Renal cortex interstitium (tissue), 11 donors: ENCODE results near the gene SPEN. TPM values are rescaled to one million over a fixed set of nuclear protein-coding genes. Genes with fewer than 3 reads are reported as not detected.

Source experiments
- DNase-seq, 11 donors: peaks; one replicate each; pipeline ENCODE4 v3.0.0-alpha.2; 2013; ENCODE audit warnings: low read depth in 9 of 11, low spot score in 4 of 11; ENCODE audit errors: extremely low read depth in 1 of 11
- polyA plus RNA-seq, 3 donors: library from polyadenylated mRNA; unstranded; fragments of 120-200 nt; gene quantifications; one replicate each; pipeline ENCODE4 v1.2.1, GENCODE V29; 2013; ENCODE audit not compliant: insufficient read length in 3 of 3

The SPEN gene
- polyA plus RNA-seq, 3 donors: 57.2 to 64.4 (median 61.7) TPM

DNA sequence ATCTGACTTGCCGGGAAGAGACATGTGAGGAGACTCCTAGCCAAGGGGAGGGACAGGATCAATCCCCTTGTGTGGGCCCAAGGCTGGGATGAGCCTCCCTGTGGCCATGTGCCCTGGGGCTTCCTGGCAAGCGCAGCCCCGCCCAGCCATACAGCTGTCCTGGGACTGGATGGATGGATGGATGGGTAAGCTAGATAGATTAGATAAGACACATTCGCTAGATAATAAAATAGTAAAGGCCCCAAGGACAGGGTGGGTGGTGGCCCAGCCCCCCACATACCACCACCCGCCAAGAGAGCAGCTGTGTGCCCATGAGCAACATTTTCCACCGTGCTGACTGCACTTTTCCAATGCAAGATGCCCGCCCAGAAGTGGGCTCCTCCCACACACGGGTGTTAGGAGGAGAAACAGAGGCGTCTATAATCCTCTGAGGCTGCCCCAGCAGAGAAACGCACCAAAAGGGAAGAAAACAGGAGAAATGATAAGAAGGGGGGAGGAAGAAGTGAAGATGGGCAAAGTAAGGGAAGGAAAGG lies 103.3 kb downstream of the SPEN start:
- DNase-seq: no peak

DNA sequence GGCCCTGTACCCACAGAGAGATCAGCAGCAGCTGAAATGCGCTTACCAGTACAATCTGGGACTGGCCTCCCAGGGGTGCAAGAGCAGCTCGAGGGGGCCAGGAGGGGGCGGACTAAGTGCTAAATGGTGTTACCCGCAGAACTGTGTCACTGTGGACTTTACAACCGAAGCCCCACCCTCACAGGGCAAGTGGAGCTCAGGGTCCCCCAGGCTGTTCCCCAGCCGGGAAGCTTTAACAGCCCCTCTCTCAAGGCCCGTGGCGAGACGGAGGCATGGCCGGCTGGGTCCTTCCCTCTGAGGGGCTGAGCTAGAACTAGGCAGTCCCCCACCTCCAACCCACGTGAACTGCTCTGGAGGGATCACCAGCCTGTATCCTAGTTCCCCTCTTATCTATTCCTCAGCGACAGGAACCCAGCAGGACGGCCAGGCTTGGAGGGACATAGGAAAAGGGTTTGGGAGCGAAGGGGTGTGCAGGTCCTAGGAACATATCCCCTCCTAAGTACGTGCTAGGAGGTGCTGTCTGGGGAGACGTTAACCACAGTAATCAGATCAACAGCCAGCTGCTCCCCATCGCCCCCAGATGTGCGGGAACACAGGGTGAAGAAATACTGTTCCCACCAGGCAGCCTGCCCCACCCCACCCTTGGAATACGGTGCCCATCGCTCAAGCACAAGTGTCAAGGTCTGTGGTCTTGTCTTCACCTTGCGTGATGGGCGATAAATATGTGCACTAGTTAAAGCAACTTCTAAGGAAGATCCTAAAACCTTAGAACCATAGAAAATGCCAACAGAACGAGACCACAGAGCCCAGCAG lies 104.0 kb downstream of the SPEN start:
- no peak for DNase-seq

DNA sequence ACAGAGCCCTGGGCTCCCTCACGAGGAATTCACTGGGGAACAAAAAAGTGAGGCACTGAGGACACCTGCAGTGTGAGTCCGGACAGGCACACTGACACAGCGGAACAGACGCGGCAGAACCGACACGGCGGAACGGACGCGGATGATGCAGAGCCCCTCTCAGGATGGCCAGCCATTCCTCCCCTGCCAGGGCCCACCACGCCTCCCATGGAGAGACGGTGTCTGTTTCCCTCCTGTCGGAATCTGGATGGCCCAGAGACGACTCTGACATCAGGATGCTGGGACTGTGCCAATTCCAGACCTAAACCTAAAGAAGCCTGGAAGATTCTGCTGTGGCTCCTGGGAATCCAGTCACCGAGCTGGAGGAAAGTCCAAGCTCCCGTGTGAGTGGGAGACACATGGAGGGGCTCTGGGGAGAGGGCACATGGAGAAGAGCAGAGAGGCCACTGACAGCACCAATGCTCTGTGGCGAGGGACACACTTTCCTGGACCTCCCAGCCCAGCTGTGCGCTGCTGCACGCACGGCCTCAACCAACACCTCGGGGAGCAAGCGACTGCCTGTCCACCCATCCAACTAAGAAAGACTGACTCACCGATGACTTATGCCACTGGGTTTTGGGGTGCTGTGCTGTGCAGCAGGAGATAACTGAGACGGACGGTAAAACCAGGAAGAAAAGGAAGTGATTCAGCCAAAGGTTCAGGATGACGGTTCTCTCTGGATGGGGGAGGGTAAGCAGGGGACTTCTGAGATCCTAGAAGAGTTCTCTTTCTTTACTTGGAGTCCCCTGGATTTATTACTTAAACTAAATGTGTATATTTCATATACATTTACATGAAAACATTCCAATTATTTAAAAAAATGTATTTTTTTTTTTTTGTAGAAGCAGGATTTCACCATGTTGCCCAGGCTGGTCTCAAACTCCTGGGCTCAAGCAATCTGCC lies 105.1 kb downstream of the SPEN start:
- no peak for DNase-seq

DNA sequence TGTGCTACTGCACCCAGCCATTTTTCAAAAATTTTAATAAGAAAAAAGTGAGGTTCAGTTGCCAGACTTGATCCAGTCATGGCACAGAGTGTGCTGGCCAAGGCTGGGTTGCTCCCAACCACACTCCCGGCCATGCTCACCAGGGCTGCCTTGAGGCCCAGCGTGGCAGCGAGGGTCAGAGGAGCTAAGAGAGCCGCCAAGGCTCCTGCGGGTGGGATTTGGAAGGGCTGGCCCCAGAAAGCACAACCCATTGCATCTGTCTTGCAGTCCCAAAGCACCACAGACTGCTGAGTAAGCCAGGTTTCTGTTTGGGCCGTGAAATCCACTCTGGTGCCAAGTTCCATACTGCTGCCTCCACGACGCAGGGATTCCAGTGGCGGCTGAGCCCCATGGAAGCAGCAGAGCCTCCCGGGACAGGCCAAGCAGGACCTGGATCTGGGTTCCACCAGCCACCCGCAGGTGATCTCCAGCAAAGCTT lies 105.8 kb downstream of the SPEN start:
- no peak for DNase-seq

DNA sequence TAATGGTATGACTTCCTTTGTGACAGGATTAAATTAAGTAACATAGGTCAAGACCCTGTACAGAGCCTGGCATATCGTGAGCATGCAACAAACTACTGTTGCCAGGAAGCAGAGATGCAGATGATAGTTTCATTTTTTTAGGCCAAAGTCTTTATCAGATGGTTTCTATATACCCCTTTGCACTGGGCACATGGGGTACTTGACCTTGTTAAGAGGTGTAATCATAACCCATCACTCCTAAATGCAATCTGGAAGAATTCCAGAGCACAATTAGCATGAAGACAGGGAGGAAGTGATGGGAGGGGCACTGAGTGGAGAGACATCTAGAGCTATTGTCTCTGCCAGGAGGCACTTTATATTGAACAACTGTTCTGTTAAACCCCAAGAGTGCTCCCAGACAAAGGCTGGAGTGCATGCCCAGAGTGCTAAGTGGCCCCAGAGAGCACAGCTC lies 106.3 kb downstream of the SPEN start:
- no peak for DNase-seq

DNA sequence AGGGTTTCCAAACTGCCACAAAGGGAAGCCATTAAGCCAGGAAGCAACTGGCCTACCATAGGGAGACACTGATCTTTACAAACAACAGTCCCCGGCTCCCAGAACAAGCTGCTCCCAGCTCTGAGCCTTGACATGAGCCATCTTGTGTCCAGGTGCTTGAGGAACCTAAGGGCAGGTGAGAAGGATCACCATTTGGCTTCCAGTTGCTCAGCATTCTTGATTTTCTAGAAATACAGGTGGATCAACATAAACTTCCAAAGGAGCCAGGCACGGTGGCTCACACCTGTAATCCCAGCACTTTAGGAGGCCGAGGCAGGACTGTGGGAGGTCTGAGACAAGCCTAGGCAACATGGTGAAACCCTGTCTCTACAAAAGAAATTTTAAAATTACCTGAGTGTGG lies 106.8 kb downstream of the SPEN start:
- DNase-seq: no peak

DNA sequence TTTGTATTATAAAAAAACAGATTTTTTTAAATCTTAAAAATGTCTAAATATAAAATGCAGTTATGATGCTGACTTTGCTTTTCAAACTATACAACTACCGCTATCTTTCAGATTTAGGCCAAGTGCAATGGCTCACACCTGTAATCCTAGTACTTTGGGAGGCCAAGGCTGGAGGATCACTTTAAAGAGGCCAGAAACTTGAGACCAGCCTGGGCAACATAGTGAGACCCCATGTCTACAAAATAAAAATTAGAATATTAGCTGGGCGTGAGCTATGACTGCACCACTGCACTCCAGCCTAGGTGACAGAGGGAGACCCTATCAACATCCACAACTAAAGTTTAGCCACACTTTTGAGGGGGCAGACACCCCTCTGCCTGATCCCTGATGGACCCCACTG lies 108.0 kb downstream of the SPEN start:
- no peak for DNase-seq

DNA sequence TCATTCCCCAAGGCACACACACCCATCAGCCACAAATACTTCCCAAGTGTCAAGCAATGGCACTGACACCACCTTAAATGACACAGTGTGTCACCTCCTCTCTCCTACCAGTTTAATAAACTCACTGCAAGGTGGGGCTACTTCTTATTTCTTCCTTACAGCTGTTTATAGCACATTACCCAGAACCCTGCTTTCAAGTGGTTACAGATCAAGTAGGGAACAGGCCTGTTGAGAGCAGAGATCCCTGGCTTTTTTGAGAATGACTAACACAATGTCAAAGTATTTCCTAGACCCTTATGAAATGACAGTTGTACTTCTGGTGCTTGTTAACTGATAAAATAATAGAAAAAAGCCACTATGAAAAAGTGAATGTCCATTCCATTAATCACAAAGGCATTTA lies 108.6 kb downstream of the SPEN start:
- no peak for DNase-seq

DNA sequence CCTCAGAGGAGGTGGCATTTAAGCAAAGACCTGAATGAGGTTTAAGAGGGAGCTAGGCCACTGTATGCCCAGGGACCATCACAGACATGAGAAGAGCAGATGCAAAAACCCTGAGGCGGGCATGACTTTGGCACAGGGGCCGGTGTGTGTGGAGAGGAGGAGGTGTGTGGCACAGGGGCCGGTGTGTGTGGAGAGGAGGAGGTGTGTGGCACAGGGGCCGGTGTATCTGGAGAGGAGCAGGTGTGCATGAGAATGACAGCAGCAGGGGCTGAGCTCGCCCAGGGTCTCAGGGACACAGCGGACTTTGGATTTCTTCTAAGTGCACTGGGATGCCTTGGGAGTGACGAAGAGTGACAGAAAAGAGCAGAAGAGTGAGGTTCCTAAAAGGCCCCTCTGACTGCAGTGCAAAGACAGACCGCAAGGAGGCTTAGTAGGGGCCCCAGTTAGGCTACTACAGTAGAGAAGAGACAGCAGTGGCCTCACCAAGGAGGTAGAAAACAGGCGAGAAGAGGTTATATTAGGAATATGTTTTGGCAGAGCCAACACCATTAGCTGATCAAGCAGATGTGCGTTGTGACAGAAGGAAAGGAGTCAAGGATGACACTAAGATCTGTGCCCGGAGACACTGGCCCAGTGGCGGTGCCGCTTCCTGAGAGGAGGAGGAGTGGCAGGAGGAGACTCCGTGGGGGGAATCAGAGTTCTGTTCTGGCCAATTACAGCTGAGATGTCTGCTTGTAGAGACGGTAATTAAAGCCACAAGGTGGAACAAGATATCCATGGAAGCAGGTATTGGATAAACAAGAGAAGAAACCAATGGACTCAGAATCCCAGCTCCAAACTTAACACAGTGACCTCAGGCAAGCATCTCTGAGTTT lies 110.0 kb downstream of the SPEN start:
- peak in 3 of 11 donors; percentile 22 to 42 (median 34) for DNase-seq

DNA sequence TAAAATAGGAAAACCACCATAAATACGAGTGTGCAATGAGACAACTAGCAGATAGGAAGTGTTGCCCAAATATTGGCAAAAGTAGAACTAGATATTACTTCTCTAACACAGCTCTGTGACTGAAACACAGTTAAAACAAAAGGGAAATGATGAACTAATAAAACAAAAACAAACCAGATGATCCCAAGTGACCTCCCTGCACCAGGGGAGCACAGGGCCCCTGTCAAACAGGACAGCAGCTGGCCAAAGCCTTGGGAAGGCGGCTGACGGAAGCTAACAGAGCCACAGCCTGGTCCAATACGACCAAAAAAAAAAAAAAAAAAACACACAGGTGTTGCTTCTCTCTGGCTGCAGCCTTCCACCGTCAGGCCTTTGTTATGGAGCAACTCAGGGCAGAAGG lies 110.6 kb downstream of the SPEN start:
- no peak for DNase-seq

DNA sequence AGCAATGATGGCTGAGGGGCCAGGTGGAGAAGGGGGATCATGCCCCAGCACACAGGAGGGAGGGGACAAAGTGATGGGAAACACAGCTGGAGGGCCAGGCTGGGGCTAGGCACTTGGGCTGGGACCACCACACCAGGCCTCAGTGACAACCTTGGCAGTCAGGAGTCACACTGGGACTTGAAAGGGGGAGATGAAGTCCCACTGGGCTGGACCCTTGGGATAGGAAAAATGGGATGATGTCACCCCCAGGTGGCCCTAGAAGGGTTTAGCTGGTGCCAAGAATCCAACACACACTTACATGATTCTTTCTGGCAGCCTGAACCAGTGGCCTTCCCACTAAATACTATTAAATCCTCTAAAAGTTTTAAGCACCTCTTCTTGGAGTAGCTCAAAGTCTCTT lies 111.3 kb downstream of the SPEN start:
- DNase-seq: no peak

DNA sequence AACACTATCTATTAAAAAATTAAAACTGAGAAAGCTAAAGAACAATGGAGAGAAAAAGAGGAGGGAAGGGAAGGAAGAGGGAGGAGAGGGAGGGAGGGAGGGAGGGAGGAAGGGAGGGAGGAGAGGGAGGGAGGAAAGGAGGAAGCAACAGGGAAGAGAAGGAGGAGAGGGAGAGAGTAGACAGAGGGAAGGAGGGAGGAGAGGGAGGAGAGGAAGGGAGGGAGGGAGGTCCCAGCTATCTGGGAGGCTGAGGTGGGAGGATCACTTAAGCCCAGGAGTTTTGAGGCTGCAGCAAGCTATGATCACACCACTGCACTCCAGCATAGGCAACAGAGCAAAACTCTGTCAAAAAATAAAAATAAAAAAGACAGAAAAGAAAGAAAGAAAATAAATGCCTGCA lies 111.9 kb downstream of the SPEN start:
- no peak for DNase-seq

DNA sequence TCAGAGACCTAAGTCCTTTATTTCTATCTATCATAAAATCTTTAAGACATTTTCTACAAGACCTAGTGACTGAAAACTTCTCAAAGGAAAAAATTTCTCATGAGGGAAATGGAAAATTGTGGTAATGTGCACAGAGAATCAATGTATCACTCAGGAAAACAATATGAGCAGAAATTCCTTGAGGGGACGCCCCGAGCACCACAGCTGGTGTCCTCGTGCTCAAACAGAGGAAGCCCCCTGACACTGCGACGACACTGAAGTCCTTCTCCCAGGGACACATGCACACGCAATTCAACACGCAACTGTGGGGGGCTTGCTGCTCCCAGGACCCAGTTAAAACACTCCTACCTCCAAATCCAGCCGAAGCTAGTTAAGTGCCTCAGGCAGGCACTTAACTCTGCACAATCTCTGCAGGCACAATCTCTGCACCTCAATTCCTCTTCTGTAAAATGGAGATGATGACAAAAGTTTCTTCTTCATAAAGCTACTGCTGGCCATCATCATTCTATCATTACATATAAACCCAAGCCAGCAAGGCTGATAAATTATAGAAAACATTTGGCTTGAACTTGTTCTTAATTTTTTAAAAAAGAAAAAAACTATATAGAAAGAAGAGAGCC lies 112.4 kb downstream of the SPEN start:
- DNase-seq: no peak

DNA sequence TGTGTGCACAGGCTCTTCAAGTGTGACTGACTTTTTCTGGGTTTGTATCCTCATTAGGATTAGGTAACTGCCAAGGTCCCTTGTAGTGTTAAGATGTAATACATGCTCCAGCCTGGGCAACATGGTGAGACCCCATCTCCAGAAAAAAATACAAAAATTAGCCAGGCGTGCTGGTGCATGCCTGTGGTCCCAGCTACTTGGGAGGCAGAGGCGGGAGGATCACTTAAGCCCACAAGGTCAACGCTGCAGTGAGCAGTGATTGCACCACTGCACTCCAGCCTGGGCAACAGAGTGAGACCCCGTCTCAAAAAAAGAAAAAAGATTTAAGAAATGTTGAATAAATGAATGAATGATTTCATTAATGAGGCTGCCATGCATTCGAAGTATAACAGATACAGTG lies 113.3 kb downstream of the SPEN start:
- DNase-seq: no peak

DNA sequence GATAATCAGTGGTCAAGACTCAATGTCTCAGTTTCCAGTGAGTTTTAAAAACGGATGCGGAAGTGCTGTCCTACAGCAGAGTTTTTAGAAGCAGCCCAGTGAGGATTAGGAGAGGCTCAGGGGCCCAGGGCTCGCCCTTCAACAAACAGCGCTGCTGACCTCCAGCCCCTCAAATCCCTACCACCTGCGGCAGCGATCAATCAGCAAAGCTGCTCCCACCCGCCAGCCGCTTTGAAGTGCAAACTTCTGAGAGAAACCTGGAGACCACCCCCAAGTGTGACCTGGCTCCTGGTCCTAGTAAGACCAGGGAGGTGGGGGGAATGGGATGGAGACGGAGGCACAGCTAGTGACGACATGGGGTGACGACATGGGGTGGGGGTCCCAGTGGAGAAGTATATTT lies 114.0 kb downstream of the SPEN start:
- no peak for DNase-seq

DNA sequence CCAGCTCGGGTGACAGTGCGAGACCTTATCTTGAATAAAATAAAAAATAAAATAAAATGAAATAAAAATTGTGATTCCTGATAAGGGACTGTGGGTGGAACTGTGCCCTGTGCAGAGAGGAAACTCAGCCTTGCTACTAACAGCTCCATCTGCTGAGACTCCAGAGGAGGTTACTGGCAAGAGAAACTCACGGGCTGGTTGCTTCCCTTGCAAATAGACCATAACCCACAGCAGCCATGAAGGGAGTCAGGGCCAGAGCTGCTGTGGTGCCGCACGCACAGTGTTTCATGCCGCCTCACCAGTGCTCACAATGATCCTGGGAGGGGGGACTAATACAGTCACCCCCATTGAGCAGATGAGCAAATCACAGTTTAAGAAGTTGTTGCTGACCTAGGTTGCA lies 114.7 kb downstream of the SPEN start:
- DNase-seq: no peak

DNA sequence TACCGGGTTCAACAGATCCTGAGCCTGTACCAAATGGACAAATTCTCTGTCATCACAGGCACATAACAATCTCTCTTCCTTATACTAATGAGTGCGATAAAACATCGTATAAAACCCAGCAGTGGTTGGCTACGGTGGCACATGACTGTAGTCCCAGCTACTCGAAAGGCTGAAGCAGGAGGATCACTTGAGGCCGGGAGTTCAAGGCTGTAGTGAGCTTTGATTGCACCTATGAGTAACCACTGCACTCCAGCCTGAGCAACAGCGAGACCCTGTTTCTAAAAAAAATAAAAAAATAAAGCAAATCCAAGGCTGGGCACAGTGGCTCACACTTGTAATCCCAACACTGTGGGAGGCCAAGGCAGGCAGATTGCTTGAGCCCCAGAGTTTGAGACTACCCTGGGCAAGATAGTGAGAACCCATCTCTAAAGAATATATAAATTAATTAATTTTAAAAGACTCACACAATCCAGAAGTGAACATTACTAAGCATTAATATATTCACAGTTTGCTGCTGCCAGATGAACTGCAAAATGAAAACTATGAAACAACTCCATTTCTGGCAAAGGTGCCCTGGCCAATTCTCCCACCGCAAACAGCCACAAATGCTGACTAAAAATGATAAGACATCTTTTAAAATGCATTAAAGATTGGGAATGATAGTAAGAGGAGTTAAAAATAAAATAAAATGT lies 115.3 kb downstream of the SPEN start:
- no peak for DNase-seq
